Lower lobe of right lung (tissue), 2 donors: ENCODE measurements around the gene FGF11. TPM values are rescaled to one million over a fixed set of nuclear protein-coding genes. Genes with fewer than 3 reads are reported as not detected.
"Not testable (repeated sequence)": the region's sequence is repeated elsewhere in the genome, so short reads cannot be mapped to it uniquely, and the experiment has no call there.

Experiments used
- ATAC-seq, 2 donors: fragments of 200-7000 bp; cut with Tn5 transposase; one replicate each; pipeline ENCODE4 v1.9.1; 2020 to 2022; ENCODE audit warnings: mild to moderate bottlenecking in 2 of 2, moderate library complexity in 2 of 2
- DNase-seq: peaks from one replicate; pipeline ENCODE4 v3.0.0-alpha.2; 2020
- H3K27ac ChIP-seq: fragments of 200-600 bp; one replicate; pipeline ENCODE4 v1.8.0; 2022
- H3K27me3 ChIP-seq: fragments of 200-600 bp; one replicate; pipeline ENCODE4 v1.8.0; 2022; ENCODE audit warnings: low read depth
- H3K36me3 ChIP-seq: fragments of 200-600 bp; one replicate; pipeline ENCODE4 v1.8.0; 2022; ENCODE audit warnings: mild to moderate bottlenecking
- H3K4me1 ChIP-seq: fragments of 200-600 bp; one replicate; pipeline ENCODE4 v1.8.0; 2022
- H3K4me3 ChIP-seq: fragments of 200-600 bp; one replicate; pipeline ENCODE4 v1.8.0; 2022; ENCODE audit warnings: mild to moderate bottlenecking
- H3K9me3 ChIP-seq: fragments of 200-600 bp; one replicate; pipeline ENCODE4 v1.8.0; 2022
- intact Hi-C: fragments of 100-400 bp; cut with DNase I; formaldehyde crosslinking; loops from one replicate; pipeline ENCODE4 v1.11.0; 2022
- total RNA-seq: library from RNA; stranded (reverse); fragmentation: NEBNext Ultra II Directional; extraction: Animal tissue kit (Norgen Biotek cat#: 25700); gene quantifications from one replicate; pipeline ENCODE4 v1.2.1, GENCODE V29; 2021
- TF ChIP-seq, protein P1 (sequence below): fragments of 200-600 bp; IDR thresholded peaks from one replicate; pipeline ENCODE4 v1.8.0; 2022; ENCODE audit warnings: antibody characterized with exemption, mild to moderate bottlenecking
- donor health status: DM: no; HTN: yes; CAD: no; lungs with severe emphysema.

FGF11 gene
- total RNA-seq, 1 donor from 2014 or later: 1.2 TPM

DNA sequence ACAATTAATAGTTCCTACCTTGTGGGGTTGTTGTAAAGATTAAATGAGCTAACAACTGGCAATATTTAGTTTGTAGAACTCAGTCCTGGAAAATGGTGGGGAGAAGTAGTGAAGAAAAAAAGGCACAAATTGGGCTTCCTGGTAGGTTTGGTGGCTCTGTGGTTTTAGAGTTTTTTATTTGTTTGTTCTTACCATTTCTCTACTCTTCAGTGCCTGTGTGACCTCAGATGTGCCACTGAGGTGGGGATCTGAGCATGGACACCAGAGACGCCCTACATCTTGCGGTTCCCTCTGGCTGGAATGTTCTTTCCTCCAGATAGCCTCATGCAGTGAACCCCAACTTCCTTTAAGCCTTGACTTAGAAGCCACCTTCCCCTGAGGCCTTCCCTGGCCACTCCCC, 32.4 kb downstream of the FGF11 start:
- peaks cover 79% of the 10 kb centered on the region for H3K4me1 ChIP-seq

DNA sequence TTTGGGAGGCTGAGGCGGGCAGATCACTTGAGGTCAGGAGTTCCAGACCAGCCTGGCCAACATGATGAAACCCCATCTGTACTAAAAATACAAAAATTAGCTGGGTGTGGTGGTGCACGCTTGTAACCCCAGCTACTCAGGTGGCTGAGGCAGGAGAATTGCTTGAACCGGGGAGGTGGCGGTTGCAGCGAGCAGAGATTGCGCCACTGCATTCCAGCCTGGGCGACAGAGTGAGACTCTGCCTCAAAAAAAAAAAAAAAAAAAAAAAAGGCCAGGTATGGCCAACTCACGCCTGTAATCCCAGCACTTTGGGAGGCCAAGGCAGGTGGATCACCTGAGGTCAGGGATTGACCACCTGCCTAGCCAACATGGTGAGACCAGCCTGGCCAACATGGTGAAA, 35.5 kb downstream of the FGF11 start:
- H3K4me1 ChIP-seq: peaks cover 65% of the 10 kb centered on the region
- peak overlapping the region; percentile 100 for H3K27ac ChIP-seq

More for the DNA sequence above, 32.4 kb downstream of the FGF11 start:
- TF ChIP-seq, protein P1, sequence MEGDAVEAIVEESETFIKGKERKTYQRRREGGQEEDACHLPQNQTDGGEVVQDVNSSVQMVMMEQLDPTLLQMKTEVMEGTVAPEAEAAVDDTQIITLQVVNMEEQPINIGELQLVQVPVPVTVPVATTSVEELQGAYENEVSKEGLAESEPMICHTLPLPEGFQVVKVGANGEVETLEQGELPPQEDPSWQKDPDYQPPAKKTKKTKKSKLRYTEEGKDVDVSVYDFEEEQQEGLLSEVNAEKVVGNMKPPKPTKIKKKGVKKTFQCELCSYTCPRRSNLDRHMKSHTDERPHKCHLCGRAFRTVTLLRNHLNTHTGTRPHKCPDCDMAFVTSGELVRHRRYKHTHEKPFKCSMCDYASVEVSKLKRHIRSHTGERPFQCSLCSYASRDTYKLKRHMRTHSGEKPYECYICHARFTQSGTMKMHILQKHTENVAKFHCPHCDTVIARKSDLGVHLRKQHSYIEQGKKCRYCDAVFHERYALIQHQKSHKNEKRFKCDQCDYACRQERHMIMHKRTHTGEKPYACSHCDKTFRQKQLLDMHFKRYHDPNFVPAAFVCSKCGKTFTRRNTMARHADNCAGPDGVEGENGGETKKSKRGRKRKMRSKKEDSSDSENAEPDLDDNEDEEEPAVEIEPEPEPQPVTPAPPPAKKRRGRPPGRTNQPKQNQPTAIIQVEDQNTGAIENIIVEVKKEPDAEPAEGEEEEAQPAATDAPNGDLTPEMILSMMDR: no peak
- intact Hi-C loops: no loop called here
- Histone ChIP-seq H3K27ac (no peak overlapping the region), H3K4me3 (no peak overlapping the region), H3K9me3 (no peaks in the 10 kb centered on the region), H3K36me3 (peaks cover 7% of the 10 kb centered on the region), H3K27me3 (no peaks in the 10 kb centered on the region)
- DNase-seq (no peak), ATAC-seq (no peak)

DNA sequence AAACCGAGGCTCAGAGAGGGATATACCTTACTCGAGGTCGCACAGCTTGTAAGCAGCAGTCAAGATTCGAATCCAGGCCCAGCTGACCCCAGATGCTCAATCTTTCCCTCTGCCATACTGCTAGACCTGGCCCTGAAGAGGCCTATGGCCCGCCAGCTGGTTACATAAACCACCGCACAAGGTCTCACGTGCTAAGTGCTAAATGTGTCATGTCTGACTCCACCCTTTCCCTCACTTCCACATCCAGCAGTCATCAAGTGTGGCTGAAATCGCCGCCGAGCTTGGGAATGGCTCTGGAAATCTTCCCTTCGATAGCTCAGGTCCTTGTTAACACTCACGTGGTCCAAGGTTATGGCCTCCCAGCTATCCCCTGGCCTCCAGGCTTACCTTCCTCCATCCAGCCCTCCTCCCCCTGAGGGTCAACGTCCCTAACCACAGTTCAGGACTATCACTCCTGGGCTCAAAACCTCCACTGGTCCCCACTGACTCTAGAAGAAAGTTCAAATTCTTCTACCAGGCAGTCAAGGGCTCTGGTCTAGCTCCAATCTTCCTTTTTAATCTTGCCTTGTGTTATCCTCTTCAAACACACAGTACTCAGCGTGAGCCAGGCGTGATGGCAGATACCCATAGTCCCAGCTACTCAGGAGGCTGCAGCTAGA, 36.6 kb downstream of the FGF11 start:
- DNase-seq (peak; percentile 70), ATAC-seq (peak in 1 of 2 donors; percentile 6)
- intact Hi-C loops: no loop called here
- no peaks in the 10 kb centered on the region for H3K36me3 ChIP-seq
- H3K4me3 ChIP-seq: peak overlapping the region; percentile 2
- H3K4me1 ChIP-seq: peaks cover 64% of the 10 kb centered on the region
- H3K27me3 ChIP-seq: no peaks in the 10 kb centered on the region
- TF ChIP-seq, protein P1: no peak
- peak overlapping the region; percentile 100 for H3K27ac ChIP-seq
- H3K9me3 ChIP-seq: no peaks in the 10 kb centered on the region

More for the DNA sequence above, 35.5 kb downstream of the FGF11 start:
- intact Hi-C loops, ATAC-seq, H3K27me3 ChIP-seq, H3K36me3 ChIP-seq, H3K4me3 ChIP-seq, H3K9me3 ChIP-seq: not testable (repeated sequence)
- DNase-seq: peak; percentile 80

DNA sequence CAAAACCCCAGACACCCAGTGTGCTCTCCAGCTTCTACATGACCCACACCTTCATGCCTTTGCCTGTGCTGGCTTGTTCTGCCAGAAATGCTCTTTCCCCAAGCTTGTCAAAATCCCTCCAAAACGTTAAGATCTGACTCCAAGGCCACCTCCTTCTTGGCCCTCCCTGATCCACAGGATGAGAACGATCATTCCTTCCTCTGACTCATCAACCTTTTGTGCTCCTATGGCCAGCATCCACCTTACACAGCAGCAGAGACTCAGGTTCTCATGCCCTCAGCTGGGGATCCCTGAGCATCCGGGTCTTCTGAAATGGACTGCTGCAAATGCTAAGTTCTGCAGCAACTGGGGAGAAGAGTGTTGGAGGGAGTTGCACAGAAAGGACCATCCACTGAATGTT, 37.2 kb downstream of the FGF11 start:
- H3K4me3 ChIP-seq: no peak overlapping the region
- H3K4me1 ChIP-seq: peaks cover 58% of the 10 kb centered on the region
- ATAC-seq (no peak), DNase-seq (no peak)
- H3K27ac ChIP-seq: peak overlapping the region; percentile 100
- intact Hi-C loops: no loop called here
- no peaks in the 10 kb centered on the region for H3K9me3 ChIP-seq
- H3K27me3 ChIP-seq: no peaks in the 10 kb centered on the region
- no peaks in the 10 kb centered on the region for H3K36me3 ChIP-seq
- TF ChIP-seq, protein P1: no peak

DNA sequence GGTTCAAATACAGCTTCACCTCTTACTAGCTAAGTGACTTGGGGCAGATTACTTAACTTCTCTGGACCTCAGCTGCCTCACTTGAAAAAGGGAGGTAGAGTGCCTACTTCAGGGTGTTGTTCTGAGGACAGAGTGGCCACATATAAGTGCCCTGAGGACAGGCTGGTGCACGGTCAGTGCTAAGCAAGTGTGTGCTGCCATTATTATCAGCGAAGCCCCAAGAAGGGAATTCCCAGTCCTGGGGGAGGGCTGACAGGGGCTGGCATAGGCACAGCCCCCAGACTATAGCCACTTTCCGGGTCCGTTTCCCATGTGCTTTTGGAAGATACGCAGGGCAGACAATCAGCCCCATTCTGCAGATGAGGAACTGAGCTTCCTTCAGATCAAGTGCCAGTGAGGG, 37.6 kb downstream of the FGF11 start:
- TF ChIP-seq, protein P1: no peak
- Histone ChIP-seq H3K4me3 (peak overlapping the region; percentile 86), H3K36me3 (no peaks in the 10 kb centered on the region), H3K9me3 (no peaks in the 10 kb centered on the region), H3K27me3 (no peaks in the 10 kb centered on the region), H3K27ac (peak overlapping the region; percentile 100), H3K4me1 (peaks cover 54% of the 10 kb centered on the region)
- DNase-seq: no peak
- ATAC-seq: no peak
- intact Hi-C loops: no loop called here

DNA sequence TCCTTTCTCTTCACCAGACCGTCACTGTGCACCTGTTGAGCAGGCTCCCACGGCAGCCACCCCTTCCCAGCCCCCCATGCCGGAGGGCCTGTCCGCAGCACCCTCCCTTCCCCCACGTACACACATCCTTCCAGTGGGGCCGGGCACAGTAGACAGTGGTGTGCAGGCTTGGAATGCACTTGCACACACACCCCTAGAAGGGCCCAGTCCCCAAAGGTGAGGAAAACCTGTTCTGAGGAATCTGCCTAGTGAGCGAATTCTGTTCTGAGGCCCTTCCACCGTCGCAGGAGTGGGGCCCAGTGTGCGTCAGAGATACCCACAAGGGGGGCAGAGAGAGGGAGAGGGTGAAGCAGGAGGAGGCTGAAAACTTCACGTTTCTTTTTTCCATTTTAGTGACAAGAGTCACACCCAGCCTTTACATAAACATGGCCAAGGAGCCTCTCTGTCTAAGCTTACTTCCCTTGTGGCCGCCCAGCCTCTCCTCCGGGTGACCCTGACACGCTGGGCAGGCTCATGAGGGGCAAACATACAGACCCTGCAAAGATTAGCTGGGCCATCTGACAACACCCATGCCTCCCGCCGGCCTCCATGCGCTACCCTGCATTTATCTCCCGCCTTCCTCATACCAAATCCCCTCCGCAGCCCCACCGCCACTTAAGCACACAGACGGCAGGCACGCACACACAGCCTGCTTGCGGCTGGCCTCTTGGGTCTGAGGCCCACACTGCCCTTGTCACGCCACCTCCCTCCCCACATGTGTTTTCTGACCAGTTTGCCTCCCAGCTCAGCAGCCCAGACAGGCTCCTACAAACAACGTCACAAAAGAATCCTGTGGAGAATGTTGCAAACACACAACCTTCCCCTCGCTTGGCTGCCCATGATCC, 38.3 kb downstream of the FGF11 start:
- Histone ChIP-seq H3K27ac (peak overlapping the region; percentile 100), H3K36me3 (no peaks in the 10 kb centered on the region), H3K4me3 (peak overlapping the region; percentile 86), H3K27me3 (no peaks in the 10 kb centered on the region), H3K4me1 (peaks cover 49% of the 10 kb centered on the region), H3K9me3 (no peaks in the 10 kb centered on the region)
- intact Hi-C loops: no loop called here
- DNase-seq (peak; percentile 77), ATAC-seq (peak; percentile 51 to 67)
- TF ChIP-seq, protein P1: no peak
